PC-3 (cell line): ENCODE measurements around the gene ZNF577. TPM values are rescaled to one million over a fixed set of nuclear protein-coding genes. Genes with fewer than 3 reads are reported as not detected.

Experiments
- ATAC-seq: fragments of 200-7000 bp; cut with Tn5 transposase; 2 replicates; pipeline ENCODE4 v1.9.1; 2020; ENCODE audit warnings: mild to moderate bottlenecking, moderate library complexity
- BruUV-seq: library from RNA; stranded (reverse); fragments of 400-500 nt; replicated peaks from 2 replicates; lab custom pipeline; 2021; lab: Mats Ljungman, UMichigan
- CTCF ChIA-PET: fragments of 300-600 bp; sonication (Branson Sonifier 250); formaldehyde crosslinking; loops from one replicate; lab custom pipeline; 2022; ENCODE audit warnings: antibody characterized with exemption; lab: Charles Lee
- POLR2A ChIA-PET: fragments of 300-600 bp; sonication (Branson Sonifier 250); formaldehyde crosslinking; loops from one replicate; lab custom pipeline; 2022; ENCODE audit warnings: antibody characterized with exemption; ENCODE audit not compliant: unreplicated experiment; lab: Charles Lee
- DNase-seq: peaks from one replicate; pipeline ENCODE4 v3.0.0-alpha.2; 2015
- H2AFZ ChIP-seq: fragments of 300-600 bp; sonication (generic); 2 replicates; pipeline ENCODE4 v1.6.0; 2016; ENCODE audit warnings: antibody characterized with exemption, low read length
- H3F3A ChIP-seq: fragments of 300-600 bp; sonication (generic); one replicate; pipeline ENCODE4 v1.6.0; 2017; ENCODE audit warnings: antibody characterized with exemption, low read length, control low read depth, mild to moderate bottlenecking; ENCODE audit not compliant: unreplicated experiment
- H3K27ac ChIP-seq: fragments of 300-600 bp; sonication (generic); 2 replicates; pipeline ENCODE4 v1.5.1; 2016; ENCODE audit warnings: mild to moderate bottlenecking, low read length
- H3K27me3 ChIP-seq: fragments of 300-600 bp; sonication (generic); 2 replicates; pipeline ENCODE4 v1.6.1; 2016; ENCODE audit warnings: low read length, mixed read lengths
- H3K36me3 ChIP-seq: fragments of 300-600 bp; sonication (generic); 2 replicates; pipeline ENCODE4 v1.6.1; 2016; ENCODE audit warnings: low read depth, mixed run types, low read length, mixed read lengths
- H3K4me1 ChIP-seq: fragments of 300-600 bp; sonication (generic); 2 replicates; pipeline ENCODE4 v1.5.1; 2016; ENCODE audit warnings: low read length; ENCODE audit not compliant: insufficient read depth
- H3K4me2 ChIP-seq: fragments of 300-600 bp; sonication (generic); 2 replicates; pipeline ENCODE4 v1.6.0; 2016; ENCODE audit warnings: low read length
- H3K4me3 ChIP-seq: fragments of 300-600 bp; sonication (generic); 2 replicates; pipeline ENCODE4 v1.5.1; 2016; ENCODE audit warnings: mild to moderate bottlenecking, low read length, mixed read lengths
- H3K79me2 ChIP-seq: fragments of 300-600 bp; sonication (generic); 2 replicates; pipeline ENCODE4 v1.6.1; 2017; ENCODE audit warnings: low read length, mixed read lengths
- H3K9ac ChIP-seq: fragments of 300-600 bp; sonication (generic); 2 replicates; pipeline ENCODE4 v1.6.0; 2016; ENCODE audit warnings: mild to moderate bottlenecking, low read length
- H3K9me2 ChIP-seq: fragments of 300-600 bp; sonication (generic); replicated peaks from 2 replicates; pipeline ENCODE4 v1.6.1; 2016; ENCODE audit warnings: mixed run types, low read length, mixed read lengths
- H3K9me3 ChIP-seq: fragments of 300-600 bp; sonication (generic); 2 replicates; pipeline ENCODE4 v1.6.1; 2016; ENCODE audit warnings: low read length, mixed read lengths
- H4K20me1 ChIP-seq: fragments of 300-600 bp; sonication (generic); 2 replicates; pipeline ENCODE4 v1.6.1; 2016; ENCODE audit warnings: low read length, mixed read lengths
- EZH2 ChIP-seq: fragments of 300-600 bp; sonication (generic); IDR thresholded peaks from one replicate; pipeline ENCODE4 v1.6.1; 2017; ENCODE audit warnings: antibody characterized with exemption, mild to moderate bottlenecking, low read length; ENCODE audit not compliant: unreplicated experiment
- EZH2phosphoT487 ChIP-seq: fragments of 300-600 bp; sonication (generic); IDR thresholded peaks from 2 replicates; pipeline ENCODE4 v1.6.1; 2018; ENCODE audit warnings: mild to moderate bottlenecking, antibody characterized with exemption, low read length, borderline replicate concordance
- intact Hi-C: fragments of 100-400 bp; cut with micrococcal nuclease; formaldehyde crosslinking; loops from 2 replicates; pipeline ENCODE4 v1.9.0; 2023
- total RNA-seq: library from RNA; depleted of rRNA; stranded (reverse); fragments of >200 nt; gene quantifications from 2 replicates; pipeline ENCODE4 v1.2.3, GENCODE V29; 2014
- TF ChIP-seq, protein P1 (sequence below): fragments of 300-600 bp; sonication (generic); conservative IDR thresholded peaks from 2 replicates; pipeline ENCODE4 v1.5.1; 2017; ENCODE audit warnings: antibody characterized with exemption, low read depth, mild to moderate bottlenecking, low read length

Gene ZNF577
- total RNA-seq, 1 experiment from 2014 or later, result 7.2 TPM

DNA sequence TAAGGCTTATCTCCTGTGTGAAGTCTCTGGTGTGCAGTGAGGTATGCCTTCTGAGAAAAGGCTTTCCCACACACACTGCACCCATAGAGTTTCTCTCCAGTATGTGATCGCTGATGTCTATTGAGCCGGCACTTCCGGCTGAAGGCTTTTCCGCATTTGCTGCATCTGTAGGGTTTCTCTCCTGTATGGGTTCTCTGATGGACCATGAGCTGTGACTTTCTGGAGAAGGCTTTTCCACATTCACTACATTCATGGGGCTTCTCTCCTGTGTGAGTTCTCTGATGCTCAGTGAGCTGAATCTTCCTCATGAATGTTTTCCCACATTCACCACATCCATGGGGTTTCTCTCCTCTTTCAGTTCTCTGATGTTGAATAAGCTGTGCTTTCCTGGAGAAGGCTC is 14.7 kb downstream of the ZNF577 start:
- TF ChIP-seq EZH2phosphoT487 (no peak), EZH2 (no peak)
- TF ChIP-seq, protein P1, sequence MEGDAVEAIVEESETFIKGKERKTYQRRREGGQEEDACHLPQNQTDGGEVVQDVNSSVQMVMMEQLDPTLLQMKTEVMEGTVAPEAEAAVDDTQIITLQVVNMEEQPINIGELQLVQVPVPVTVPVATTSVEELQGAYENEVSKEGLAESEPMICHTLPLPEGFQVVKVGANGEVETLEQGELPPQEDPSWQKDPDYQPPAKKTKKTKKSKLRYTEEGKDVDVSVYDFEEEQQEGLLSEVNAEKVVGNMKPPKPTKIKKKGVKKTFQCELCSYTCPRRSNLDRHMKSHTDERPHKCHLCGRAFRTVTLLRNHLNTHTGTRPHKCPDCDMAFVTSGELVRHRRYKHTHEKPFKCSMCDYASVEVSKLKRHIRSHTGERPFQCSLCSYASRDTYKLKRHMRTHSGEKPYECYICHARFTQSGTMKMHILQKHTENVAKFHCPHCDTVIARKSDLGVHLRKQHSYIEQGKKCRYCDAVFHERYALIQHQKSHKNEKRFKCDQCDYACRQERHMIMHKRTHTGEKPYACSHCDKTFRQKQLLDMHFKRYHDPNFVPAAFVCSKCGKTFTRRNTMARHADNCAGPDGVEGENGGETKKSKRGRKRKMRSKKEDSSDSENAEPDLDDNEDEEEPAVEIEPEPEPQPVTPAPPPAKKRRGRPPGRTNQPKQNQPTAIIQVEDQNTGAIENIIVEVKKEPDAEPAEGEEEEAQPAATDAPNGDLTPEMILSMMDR, result no peak
- Histone ChIP-seq H3K9me3 (peaks cover 77% of the 10 kb centered on the region), H3F3A (no peaks in the 10 kb centered on the region), H3K27me3 (no peaks in the 10 kb centered on the region), H3K36me3 (peaks cover 88% of the 10 kb centered on the region), H3K27ac (no peak overlapping the region), H3K9me2 (no peaks in the 10 kb centered on the region), H4K20me1 (no peaks in the 10 kb centered on the region), H3K4me3 (no peak overlapping the region; the same call in 1 of the 2 replicates), H3K79me2 (no peaks in the 10 kb centered on the region), H3K4me1 (no peaks in the 10 kb centered on the region), H2AFZ (no peak overlapping the region), H3K9ac (no peak overlapping the region), H3K4me2 (no peak overlapping the region)
- POLR2A ChIA-PET, result no interaction called here
- CTCF ChIA-PET, result no interaction called here
- BruUV-seq, result no TSS peak
- DNase-seq, result no peak
- intact Hi-C loops, result no loop called here
- ATAC-seq, result no peak

DNA sequence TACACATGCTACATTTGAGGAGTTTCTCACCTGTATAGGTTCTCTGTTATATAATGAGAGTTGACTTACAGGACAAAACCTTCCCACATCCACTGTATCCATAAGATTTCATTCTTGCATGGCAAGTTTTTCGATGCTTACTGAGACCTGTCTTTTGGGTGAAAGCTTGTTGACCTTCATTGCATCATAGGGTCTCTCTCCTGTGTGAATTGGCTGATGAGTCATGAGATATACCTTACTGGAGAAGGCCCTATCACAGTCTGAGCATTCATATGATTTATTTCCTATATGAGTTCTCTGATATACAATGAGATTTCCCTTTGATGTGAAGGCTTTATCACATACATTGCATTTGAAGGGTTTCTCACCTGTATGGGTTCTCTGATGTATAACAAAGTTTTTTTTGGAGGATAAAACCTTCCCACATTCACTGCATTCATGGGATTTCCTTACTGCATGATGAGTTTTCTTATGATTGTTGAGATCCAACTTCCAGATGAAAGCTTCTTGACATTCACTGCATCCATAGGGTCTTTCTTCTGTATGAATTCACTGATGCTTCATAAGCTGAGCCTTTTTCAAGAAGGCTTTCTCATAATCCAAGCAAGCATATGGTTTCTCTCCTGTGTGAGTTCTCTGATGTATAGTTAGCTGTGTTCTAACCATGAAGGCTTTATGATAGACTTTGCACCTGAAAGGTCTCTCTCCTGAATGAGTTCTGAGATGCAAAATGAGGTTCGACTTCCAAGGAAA is 25.7 kb downstream of the ZNF577 start:
- intact Hi-C loops, result no loop called here
- Histone ChIP-seq H3K79me2 (no peaks in the 10 kb centered on the region), H3K27ac (no peak overlapping the region), H3K4me2 (no peak overlapping the region), H3K9me3 (peaks cover 88% of the 10 kb centered on the region), H3K4me1 (no peaks in the 10 kb centered on the region), H3K36me3 (peaks cover 72% of the 10 kb centered on the region), H2AFZ (no peak overlapping the region), H4K20me1 (no peaks in the 10 kb centered on the region), H3K9me2 (no peaks in the 10 kb centered on the region), H3K4me3 (no peak overlapping the region), H3F3A (no peaks in the 10 kb centered on the region), H3K27me3 (no peaks in the 10 kb centered on the region), H3K9ac (no peak overlapping the region)
- no peak for ATAC-seq
- ChIA-PET CTCF (no interaction called here), POLR2A (no interaction called here)
- TF ChIP-seq EZH2 (no peak), EZH2phosphoT487 (no peak)
- TF ChIP-seq, protein P1, result no peak
- no peak for DNase-seq
- BruUV-seq, result no TSS peak

DNA sequence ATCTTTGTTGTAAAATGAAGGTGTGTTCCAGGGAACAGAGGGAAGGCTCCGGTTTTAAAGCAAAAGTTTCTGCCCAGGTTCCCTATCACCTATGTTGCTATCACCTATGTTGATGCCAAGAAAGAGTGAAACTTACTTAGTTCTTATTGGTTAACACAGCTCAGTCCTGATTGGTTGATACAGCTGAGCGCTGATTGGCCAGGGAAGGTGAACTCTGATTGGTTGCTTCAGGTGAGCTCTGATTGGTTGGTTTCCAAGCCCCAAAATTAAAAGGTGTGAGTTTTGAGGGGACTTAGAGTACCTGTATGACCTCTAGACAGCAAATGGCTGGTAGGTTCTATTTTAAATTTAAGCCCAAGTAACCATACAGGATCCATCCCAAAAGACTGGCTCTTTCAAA is 50.6 kb downstream of the ZNF577 start:
- Histone ChIP-seq H3K9me3 (peaks cover 41% of the 10 kb centered on the region), H3K4me2 (no peak overlapping the region), H4K20me1 (no peaks in the 10 kb centered on the region), H3K27me3 (no peaks in the 10 kb centered on the region), H3K27ac (no peak overlapping the region), H3K79me2 (no peaks in the 10 kb centered on the region), H3K9ac (no peak overlapping the region), H3K36me3 (peaks cover 14% of the 10 kb centered on the region; the same call in 1 of the 2 replicates), H2AFZ (no peak overlapping the region), H3K4me3 (no peak overlapping the region), H3F3A (no peaks in the 10 kb centered on the region), H3K4me1 (no peaks in the 10 kb centered on the region), H3K9me2 (no peaks in the 10 kb centered on the region)
- intact Hi-C loops, result no loop called here
- DNase-seq (no peak), ATAC-seq (no peak)
- ChIA-PET POLR2A (no interaction called here), CTCF (no interaction called here)
- TF ChIP-seq EZH2phosphoT487, result no peak
- no peak for TF ChIP-seq EZH2
- TF ChIP-seq, protein P1, result no peak
- BruUV-seq, result no TSS peak
